K562 (cell line): Measurements from ENCODE around the gene ATAD3B. TPM values are rescaled to one million over a fixed set of nuclear protein-coding genes. Genes with fewer than 3 reads are reported as not detected.

ENCODE experiments used
- CC2D1A ChIP-seq: fragments of 450-650 bp; IDR thresholded peaks from 2 replicates; pipeline ENCODE4 v1.6.1; 2017; ENCODE audit warnings: mild to moderate bottlenecking
- CREB1 ChIP-seq, 2 experiments: sonication (generic) in 1 of 2; formaldehyde crosslinking in 1 of 2; IDR thresholded peaks; 2 replicates each; pipeline versions ENCODE4 v1.6.1 to v1.8.0; 2012 to 2022; ENCODE audit warnings: inconsistent platforms in 1 of 2, mild to moderate bottlenecking in 1 of 2, missing genetic modification reagents in 1 of 2, moderate library complexity in 1 of 2
- ELF4 ChIP-seq: fragments of 450-650 bp; formaldehyde crosslinking; IDR thresholded peaks from 2 replicates; pipeline ENCODE4 v1.4.0; 2022; ENCODE audit warnings: missing genetic modification characterization
- ETV5 ChIP-seq: sonication (generic); formaldehyde crosslinking; IDR thresholded peaks from 2 replicates; pipeline ENCODE4 v1.4.0; 2020; ENCODE audit warnings: low read depth, mild to moderate bottlenecking, missing genetic modification reagents
- KAT7 ChIP-seq: sonication (generic); formaldehyde crosslinking; IDR thresholded peaks from 2 replicates; pipeline ENCODE4 v1.8.0; 2022; ENCODE audit warnings: missing genetic modification reagents, mild to moderate bottlenecking, borderline replicate concordance
- KLF13 ChIP-seq: fragments of 450-650 bp; IDR thresholded peaks from 2 replicates; pipeline ENCODE4 v1.6.1; 2016; ENCODE audit warnings: missing genetic modification characterization, low read depth, mild to moderate bottlenecking, missing compliant biosample characterization, moderate library complexity, borderline replicate concordance
- LEF1 ChIP-seq: fragments of 450-650 bp; IDR thresholded peaks from 2 replicates; pipeline ENCODE4 v1.6.1; 2016; ENCODE audit warnings: mild to moderate bottlenecking
- PURB ChIP-seq: sonication (generic); formaldehyde crosslinking; IDR thresholded peaks from 2 replicates; pipeline ENCODE4 v1.9.0; 2021; ENCODE audit warnings: low read depth, mild to moderate bottlenecking, missing genetic modification reagents
- RFX1 ChIP-seq: fragments of 450-650 bp; IDR thresholded peaks from 2 replicates; pipeline ENCODE4 v1.6.1; 2016; ENCODE audit warnings: mild to moderate bottlenecking, moderate library complexity
- SRSF7 ChIP-seq: fragments of 200-400 bp; formaldehyde crosslinking; optimal IDR thresholded peaks from 2 replicates; pipeline ENCODE3; 2017; ENCODE audit warnings: mild to moderate bottlenecking, low read depth, low read length
- TAF1 ChIP-seq: IDR thresholded peaks from 2 replicates; pipeline ENCODE4 v1.6.1; 2011; ENCODE audit warnings: mild to moderate bottlenecking, low read length, moderate library complexity; ENCODE audit not compliant: insufficient read depth, control insufficient read depth, severe bottlenecking; ENCODE audit errors: extremely low read depth
- TRIM24 ChIP-seq, 2 experiments: fragments of 450-650 bp; IDR thresholded peaks; 2 replicates each; pipeline ENCODE4 v1.6.1; 2016
- XRCC3 ChIP-seq: fragments of 450-650 bp; IDR thresholded peaks from 2 replicates; pipeline ENCODE4 v1.6.1; 2017; ENCODE audit warnings: mild to moderate bottlenecking, moderate library complexity
- ZBTB5 ChIP-seq: fragments of 450-650 bp; IDR thresholded peaks from 2 replicates; pipeline ENCODE4 v1.6.1; 2017; ENCODE audit warnings: antibody characterized with exemption
- ZNF217 ChIP-seq: sonication (generic); formaldehyde crosslinking; IDR thresholded peaks from 2 replicates; pipeline ENCODE4 v1.8.0; 2022; ENCODE audit warnings: mild to moderate bottlenecking, missing genetic modification reagents
- ZNF316 ChIP-seq: fragments of 450-650 bp; IDR thresholded peaks from 2 replicates; pipeline ENCODE4 v1.6.1; 2016
- ZNF507 ChIP-seq: conservative IDR thresholded peaks from 2 replicates; pipeline ENCODE4 v1.6.1; 2017; ENCODE audit warnings: missing genetic modification characterization, missing compliant biosample characterization
- polyA plus RNA-seq, 8 experiments: library from polyadenylated mRNA; depleted of rRNA in 4 of 8; stranded (reverse) in 5 of 8; unstranded in 3 of 8; fragments of >200 nt; fragmentation: Nextera tagmentation in 2 of 8; fragmentation: Illumina TruSeq in 1 of 8; extraction: Ambion mirVana in 2 of 8; extraction: Trizol in 1 of 8; gene quantifications; 2 replicates each; pipeline versions ENCODE4 v1.2.1 to v1.2.3, GENCODE V29; 2011 to 2014; ENCODE audit warnings: inconsistent platforms in 1 of 8, missing spikeins in 1 of 8
- total RNA-seq, 7 experiments: library from RNA; depleted of rRNA in 6 of 7; stranded (reverse); fragments of >200 nt in 6 of 7; fragmentation: Illumina TruSeq in 2 of 7; extraction: Trizol in 2 of 7; gene quantifications; 2 replicates each; pipeline versions ENCODE4 v1.2.1 to v1.2.3, GENCODE V29; 2011 to 2021; ENCODE audit warnings: low replicate concordance in 1 of 7

The ATAD3B gene
- total and polyA plus RNA-seq, 9 of the 15 experiments (the other 6 are each of a cell fraction or from before 2014, with no cell fraction given), result 0.07 to 113 (median 27.7) TPM

- peak in 1 of 2 experiments; percentile 27; a peak in 1 of 4 replicates for TF ChIP-seq TRIM24 (IDR thresholded peaks at IDR 0.05)
- no peak for TF ChIP-seq SRSF7
- TF ChIP-seq LEF1, result no peak
- TF ChIP-seq XRCC3, result no peak
- TF ChIP-seq ZNF217 (CRISPR knock-in tag), result no peak
- TF ChIP-seq ZNF507 (tag), result no peak
- peak; percentile 76 for TF ChIP-seq TAF1
- peak; percentile 99 for TF ChIP-seq CREB1 (IDR thresholded peaks at IDR 0.05)
- peak; percentile 99 for TF ChIP-seq CREB1 (CRISPR knock-in tag; IDR thresholded peaks at IDR 0.05)
- TF ChIP-seq RFX1, result no peak; the same call in 1 of the 2 replicates
- TF ChIP-seq CC2D1A, result no peak
- TF ChIP-seq ZBTB5, result no peak
- no peak for TF ChIP-seq ZNF316
- TF ChIP-seq KAT7 (CRISPR knock-in tag), result peak; percentile 68; the same call in 1 of the 2 replicates
- TF ChIP-seq KLF13 (tag), result peak; percentile 93
- no peak for TF ChIP-seq PURB
- TF ChIP-seq ELF4 (CRISPR knock-in tag), result no peak
- TF ChIP-seq ETV5 (CRISPR knock-in tag), result 0 out of 2 replicates have a peak, but pooled peaks have one; percentile 45
These were observed at the start of gene ATAD3B (continued) for GRCh38 chr1:1471389-1472052.
